ENCODE measurements around the gene SLC35C1. TPM values are rescaled to one million over a fixed set of nuclear protein-coding genes. Genes with fewer than 3 reads are reported as not detected.

Gene SLC35C1
- total and polyA plus RNA-seq, 9 of the 15 experiments (the other 6 are each of a cell fraction or from before 2014, with no cell fraction given), result 0.65 to 13.1 (median 2.4) TPM

GRCh38 chr11:45795379-45795778, 9.6 kb upstream of the SLC35C1 start:
- BruUV-seq (replicated peaks), result no TSS peak
- Histone ChIP-seq H3K27ac (ENCODE audit: extremely low read depth, low read depth, low read length) (no peak overlapping the region), H3K4me2 (ENCODE audit: insufficient read depth, low read length) (no peak overlapping the region), H3K9me1 (ENCODE audit: control insufficient read depth, insufficient read depth, low read length) (no peaks in the 10 kb centered on the region), H3K4me3 (no peak overlapping the region), H4K20me1 (replicated peaks; ENCODE audit: control insufficient read depth, insufficient read depth, low read length) (peaks cover 8% of the 10 kb centered on the region; the same call in 1 of the 2 replicates), H3K36me3 (ENCODE audit: control insufficient read depth, insufficient read depth, low read length) (no peaks in the 10 kb centered on the region), H3K79me2 (ENCODE audit: control insufficient read depth, insufficient read depth, low read length) (no peaks in the 10 kb centered on the region), H2AFZ (ENCODE audit: low read depth, low read length) (no peak overlapping the region), H3K9me3 (replicated peaks; ENCODE audit: control insufficient read depth, insufficient read depth, low read depth, low read length) (no peaks in the 10 kb centered on the region), H3K4me1 (replicated peaks in 1 of 2; ENCODE audit: control insufficient read depth in 2 of 2, insufficient read depth in 2 of 2, low read length in 2 of 2) (no peaks in the 10 kb centered on the region; a peak in 1 of 5 replicates), H3K27me3 (ENCODE audit: control insufficient read depth in 2 of 2, insufficient read depth in 2 of 2, low read length in 2 of 2) (peaks cover 11 to 13% of the 10 kb centered on the region in 2 experiments; a peak in 4 of 5 replicates), H3K9ac (ENCODE audit: insufficient read depth in 1 of 2, low read depth in 2 of 2, low read length in 2 of 2) (no peak overlapping the region)
- in situ Hi-C loops (cut with MboI), result no loop called here
- FAIRE-seq, result peak; percentile 83
- 10% methylated on average over 5 of the region's 5 CpGs for WGBS (ENCODE audit: insufficient coverage, low coverage, missing lambda C conversion rate)
- ChIA-PET CTCF (ENCODE audit: low intra/inter-chr PET ratio) (no interaction called here), POLR2A (interaction anchor here (0.6 to 1.3 kb wide), 3 partner anchors 17 to 271 kb away, joined by 3 to 4 read pairs (median 3); no protein-coding TSS in a partner anchor)
- peak; percentile 99 for ATAC-seq
- intact Hi-C loops (cut with micrococcal nuclease), result loop anchor here (5.0 kb wide), 1 partner anchor 37 kb away; no protein-coding TSS in a partner anchor
- DNase-seq (ENCODE audit: extremely low read depth in 1 of 4, low spot score in 3 of 4), result peak; percentile 56 to 81 (median 68)
- TF ChIP-seq RBM25 (IDR thresholded peaks at IDR 0.05; ENCODE audit: low read depth, low read length, severe bottlenecking) (peak; percentile 67), RAD51 (IDR thresholded peaks at IDR 0.05; ENCODE audit: borderline replicate concordance, low read depth) (peak; percentile 94), NFYB (IDR thresholded peaks at IDR 0.05; ENCODE audit: extremely low read depth, insufficient read length) (peak; percentile 72), RCOR1 (IDR thresholded peaks at IDR 0.05; ENCODE audit: borderline replicate concordance in 1 of 2, low read depth in 2 of 2, low read length in 2 of 2) (peak in 1 of 2 experiments; percentile 96; a peak in 2 of 4 replicates), PHF21A (IDR thresholded peaks at IDR 0.05; ENCODE audit: borderline replicate concordance, low read depth) (peak; percentile 84; the same call in 1 of the 2 replicates), KDM1A (IDR thresholded peaks at IDR 0.05) (peak; percentile 81), ZBTB2 (IDR thresholded peaks at IDR 0.05) (no peak), USF2 (CRISPR knock-in tag; IDR thresholded peaks at IDR 0.05) (peak; percentile 94), HBP1 (CRISPR knock-in tag; IDR thresholded peaks at IDR 0.05) (no peak)

Measured in K562 (cell line).